ENCODE data around the gene TMEM215. TPM values are rescaled to one million over a fixed set of nuclear protein-coding genes. Genes with fewer than 3 reads are reported as not detected.

The TMEM215 gene
- total and polyA plus RNA-seq, 2 of the 8 experiments (the other 6 are each of a cell fraction or from before 2014, with no cell fraction given) = 0.33 to 0.67 TPM

DNA sequence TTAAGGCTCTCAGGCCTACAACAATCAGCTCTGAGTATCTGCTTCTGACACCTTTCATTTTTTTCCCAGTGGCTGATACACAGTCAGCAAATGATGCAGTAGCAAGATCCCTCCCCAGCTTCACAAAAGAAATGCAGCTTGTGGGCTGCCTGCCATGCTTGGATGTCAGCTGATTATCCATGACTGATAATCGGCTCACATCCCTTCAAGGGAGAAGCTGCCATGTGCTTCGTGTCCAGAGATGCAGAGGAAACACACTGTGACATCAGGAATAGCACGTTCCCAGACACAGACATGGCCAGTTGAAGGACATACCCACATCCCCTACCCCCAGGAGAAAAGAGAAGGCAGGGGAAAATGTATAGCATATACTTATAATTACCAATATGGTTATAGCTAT lies 27.9 kb downstream of the TMEM215 start (continued):
- TF ChIP-seq JUND (IDR thresholded peaks at IDR 0.05; ENCODE audit: low read length) = no peak
- TF ChIP-seq TBP (IDR thresholded peaks at IDR 0.05; ENCODE audit: low read depth, low read length) = no peak

Measured in H1 (cell line).